Gastroesophageal sphincter (tissue), 3 donors: ENCODE results near the gene FNDC11.

Experiments
- CTCF ChIP-seq, 4 experiments: fragments of 200-600 bp in 2 of 4; fragments of 450-650 bp in 2 of 4; sonication (generic) in 1 of 4; IDR thresholded peaks; one replicate each; pipeline ENCODE4 v1.5.1; 2017 to 2019; ENCODE audit warnings: antibody characterized with exemption in 4 of 4, mild to moderate bottlenecking in 2 of 4, moderate library complexity in 2 of 4
- EP300 ChIP-seq: sonication (generic); formaldehyde crosslinking; IDR thresholded peaks from one replicate; pipeline ENCODE4 v1.6.1; 2017; ENCODE audit warnings: antibody characterized with exemption, mild to moderate bottlenecking
- POLR2A ChIP-seq, 2 donors: fragments of 450-650 bp; IDR thresholded peaks; one replicate each; pipeline ENCODE4 v1.6.1; 2017; ENCODE audit warnings: antibody characterized with exemption in 2 of 2, mild to moderate bottlenecking in 2 of 2, moderate library complexity in 1 of 2
- POLR2AphosphoS5 ChIP-seq: sonication (generic); formaldehyde crosslinking; IDR thresholded peaks from one replicate; pipeline ENCODE4 v1.6.1; 2017; ENCODE audit warnings: antibody characterized with exemption

- no peak for TF ChIP-seq CTCF (IDR thresholded peaks at IDR 0.05)
- TF ChIP-seq POLR2AphosphoS5: no peak
- TF ChIP-seq EP300: no peak
- no peak for TF ChIP-seq POLR2A (IDR thresholded peaks at IDR 0.05)
These were observed 13.1 kb downstream of the FNDC11 start for GRCh38 chr20:63567136-63567385.
